Spinal cord (tissue), 10 donors: Measurements from ENCODE around the gene NEK2. TPM values are rescaled to one million over a fixed set of nuclear protein-coding genes. Genes with fewer than 3 reads are reported as not detected.
"Not testable (repeated sequence)": the region's sequence is repeated elsewhere in the genome, so short reads cannot be mapped to it uniquely, and the experiment has no call there.

Experiments used
- DNase-seq, 6 donors: peaks; one replicate each; pipeline versions ENCODE4 v3.0.0 to v3.0.0-alpha.2; 2013 to 2015; ENCODE audit warnings: low spot score in 6 of 6, low read depth in 4 of 6
- H3K27ac ChIP-seq: one replicate; pipeline ENCODE4 v1.5.1; 2013; ENCODE audit warnings: low read depth, low read length, control low read depth
- H3K27me3 ChIP-seq: one replicate; pipeline ENCODE4 v1.6.1; 2013; ENCODE audit warnings: low read length; ENCODE audit not compliant: control insufficient read depth, insufficient read depth
- H3K36me3 ChIP-seq: one replicate; pipeline ENCODE4 v1.6.1; 2013; ENCODE audit warnings: low read length; ENCODE audit not compliant: control insufficient read depth, insufficient read depth
- H3K4me1 ChIP-seq: one replicate; pipeline ENCODE4 v1.6.1; 2013; ENCODE audit warnings: low read length; ENCODE audit not compliant: control insufficient read depth, insufficient read depth
- H3K4me3 ChIP-seq: one replicate; pipeline ENCODE4 v1.5.1; 2013; ENCODE audit warnings: low read depth, low read length, control low read depth
- H3K9me3 ChIP-seq: one replicate; pipeline ENCODE4 v1.6.1; 2013; ENCODE audit warnings: low read length; ENCODE audit not compliant: control insufficient read depth, insufficient read depth
- WGBS: methylation state at CpG from one replicate; pipeline ENCODE4 v1.1.5; 2013; ENCODE audit warnings: missing lambda C conversion rate; ENCODE audit not compliant: insufficient coverage; 5-methylcytosine and 5-hydroxymethylcytosine counted together
- polyA plus RNA-seq, 2 donors: library from polyadenylated mRNA; unstranded; fragments of 120-200 nt; gene quantifications; one replicate each; pipeline ENCODE4 v1.2.1, GENCODE V29; 2013; ENCODE audit not compliant: insufficient read length in 2 of 2
- total RNA-seq, 2 donors: library from RNA; depleted of rRNA in 1 of 2; stranded (reverse); fragments of 120-200 nt in 1 of 2; fragments of >200 nt in 1 of 2; gene quantifications; one replicate each; pipeline versions ENCODE4 v1.2.3 to v1.2.4, GENCODE V29; 2013 to 2014
- donor health status: healthy.

Gene NEK2
- total and polyA plus RNA-seq, 4 donors: 6.9 to 10.2 (median 8.2) TPM

GRCh38 chr1:211682186-211682585 lies 6.8 kb upstream of the NEK2 start:
- not testable (repeated sequence) for H3K9me3 ChIP-seq, H3K36me3 ChIP-seq, DNase-seq, H3K27me3 ChIP-seq, H3K4me1 ChIP-seq, H3K27ac ChIP-seq, H3K4me3 ChIP-seq
- WGBS: 96% methylated on average over 3 of the region's 7 CpGs

GRCh38 chr1:211680752-211681327 lies 5.4 kb upstream of the NEK2 start:
- Histone ChIP-seq H3K4me3 (no peak overlapping the region), H3K9me3 (no peaks in the 10 kb centered on the region), H3K27me3 (no peaks in the 10 kb centered on the region), H3K36me3 (no peaks in the 10 kb centered on the region), H3K27ac (no peak overlapping the region), H3K4me1 (peaks cover 5% of the 10 kb centered on the region)
- WGBS: no CpG with 5 or more reads among the region's 9 CpGs
- peak in 5 of 6 donors; percentile 46 to 96 (median 75) for DNase-seq

- peaks cover 16% of the 10 kb centered on the region for H3K4me1 ChIP-seq
- DNase-seq: no peak
- H3K27me3 ChIP-seq: no peaks in the 10 kb centered on the region
- WGBS: 60% methylated on average over 5 of the region's 6 CpGs
- no peak overlapping the region for H3K4me3 ChIP-seq
- H3K27ac ChIP-seq: no peak overlapping the region
- H3K36me3 ChIP-seq: no peaks in the 10 kb centered on the region
- no peaks in the 10 kb centered on the region for H3K9me3 ChIP-seq
Observed at GRCh38 chr1:211677659-211678058, 2.2 kb upstream of the NEK2 start.

- H3K27ac ChIP-seq: no peak overlapping the region
- no peak for DNase-seq
- no peaks in the 10 kb centered on the region for H3K27me3 ChIP-seq
- H3K4me1 ChIP-seq: peaks cover 16% of the 10 kb centered on the region
- H3K9me3 ChIP-seq: no peaks in the 10 kb centered on the region
- no peaks in the 10 kb centered on the region for H3K36me3 ChIP-seq
- H3K4me3 ChIP-seq: no peak overlapping the region
Observed at GRCh38 chr1:211676761-211677160, 1.3 kb upstream of the NEK2 start.

- no peaks in the 10 kb centered on the region for H3K27me3 ChIP-seq
- DNase-seq: no peak
- H3K36me3 ChIP-seq: no peaks in the 10 kb centered on the region
- WGBS: 25% methylated on average over 11 of the region's 19 CpGs
- no peak overlapping the region for H3K27ac ChIP-seq
- H3K4me1 ChIP-seq: peaks cover 16% of the 10 kb centered on the region
- peak overlapping the region; percentile 75 for H3K4me3 ChIP-seq
- no peaks in the 10 kb centered on the region for H3K9me3 ChIP-seq
Observed at GRCh38 chr1:211676106-211676583, 724 bp upstream of the NEK2 start.

DNA sequence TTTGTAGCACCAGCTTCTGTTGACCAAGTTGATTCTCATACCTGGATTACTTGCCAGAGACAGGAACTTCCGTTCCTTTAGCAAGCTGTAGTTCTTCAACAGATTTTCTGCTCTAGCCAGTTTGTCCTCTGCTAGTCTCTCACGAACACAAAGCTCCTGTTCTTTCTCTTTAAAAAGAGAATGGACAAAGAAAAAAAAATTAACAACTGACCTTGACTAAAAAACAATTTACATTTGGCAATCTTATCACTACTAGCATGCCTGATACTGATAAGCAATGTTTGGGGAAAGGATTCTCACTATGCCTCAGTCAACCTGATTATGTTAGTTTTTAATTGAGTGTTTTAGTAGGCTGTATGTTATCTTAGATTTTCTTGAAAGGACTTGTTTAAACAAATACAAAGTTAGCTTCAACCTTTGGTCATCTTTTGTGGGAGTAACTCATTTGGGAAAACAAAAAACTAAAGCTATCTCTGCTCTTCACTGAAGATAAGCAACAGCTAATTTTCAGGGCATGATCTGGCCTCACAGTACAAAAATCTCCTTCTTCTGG lies 8.3 kb downstream of the NEK2 start:
- no peak overlapping the region for H3K4me3 ChIP-seq
- no peaks in the 10 kb centered on the region for H3K36me3 ChIP-seq
- no peaks in the 10 kb centered on the region for H3K4me1 ChIP-seq
- DNase-seq: no peak
- no peaks in the 10 kb centered on the region for H3K27me3 ChIP-seq
- WGBS: 100% methylated on average over 1 of the region's 2 CpGs
- H3K27ac ChIP-seq: no peak overlapping the region
- no peaks in the 10 kb centered on the region for H3K9me3 ChIP-seq

DNA sequence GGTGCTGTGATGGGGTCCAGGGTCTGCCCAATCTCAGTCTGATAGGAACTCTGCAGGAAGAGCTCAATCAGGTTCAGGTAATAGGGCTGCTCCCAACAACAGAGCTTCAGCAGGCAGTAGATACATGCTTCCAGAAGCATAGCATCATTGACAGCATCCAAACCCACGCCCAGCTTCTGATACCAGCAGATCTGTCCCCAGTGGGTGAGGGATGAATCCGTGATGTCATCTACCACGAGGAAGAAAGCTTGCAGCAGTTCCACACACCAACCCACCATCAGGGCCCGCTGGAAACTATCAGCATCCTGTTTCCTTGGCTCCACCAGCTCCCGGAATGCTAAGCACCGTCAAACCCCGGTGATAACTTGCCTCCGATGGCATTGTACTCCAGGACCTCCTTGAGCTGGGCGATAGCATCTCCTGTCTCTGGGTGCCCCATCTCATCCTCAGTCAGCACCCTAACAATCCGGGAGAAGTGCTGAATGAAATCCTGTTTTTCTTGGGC lies 14.7 kb downstream of the NEK2 start:
- no peaks in the 10 kb centered on the region for H3K4me1 ChIP-seq
- 93% methylated on average over 6 of the region's 10 CpGs for WGBS
- H3K4me3 ChIP-seq: no peak overlapping the region
- H3K36me3 ChIP-seq: no peaks in the 10 kb centered on the region
- H3K27me3 ChIP-seq: no peaks in the 10 kb centered on the region
- H3K27ac ChIP-seq: no peak overlapping the region
- no peaks in the 10 kb centered on the region for H3K9me3 ChIP-seq
- no peak for DNase-seq

DNA sequence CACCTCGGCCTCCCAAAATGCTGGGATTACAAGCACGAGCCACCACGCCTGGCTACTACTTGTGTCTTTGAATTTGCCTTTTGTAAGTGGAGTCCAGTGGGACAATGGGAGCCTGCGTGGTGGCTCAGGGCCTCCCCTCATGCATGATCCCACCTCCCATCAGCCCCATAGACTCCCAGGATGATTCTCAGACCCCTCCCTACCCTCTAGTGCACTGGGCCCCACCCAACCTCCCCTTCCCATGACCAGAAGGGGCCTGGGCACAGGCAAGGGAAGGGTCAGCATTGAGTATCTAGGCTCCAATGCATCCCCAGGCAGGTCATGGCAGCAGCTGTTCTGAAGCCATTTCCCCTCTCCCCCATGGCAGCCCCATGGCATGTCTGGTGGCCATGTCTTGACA lies 18.7 kb downstream of the NEK2 start:
- WGBS: 100% methylated on average over 1 of the region's 4 CpGs
- Histone ChIP-seq H3K27me3 (no peaks in the 10 kb centered on the region), H3K36me3 (no peaks in the 10 kb centered on the region), H3K27ac (no peak overlapping the region), H3K4me1 (peaks cover 8% of the 10 kb centered on the region), H3K9me3 (no peaks in the 10 kb centered on the region), H3K4me3 (no peak overlapping the region)
- DNase-seq: no peak

GRCh38 chr1:211654838-211655787 lies 20.3 kb downstream of the NEK2 start:
- H3K4me1 ChIP-seq: peaks cover 8% of the 10 kb centered on the region
- no peak overlapping the region for H3K27ac ChIP-seq
- no peaks in the 10 kb centered on the region for H3K9me3 ChIP-seq
- no peak overlapping the region for H3K4me3 ChIP-seq
- WGBS: 31% methylated on average over 17 of the region's 27 CpGs
- no peaks in the 10 kb centered on the region for H3K27me3 ChIP-seq
- DNase-seq: peak; percentile 67 to 96 (median 80)
- no peaks in the 10 kb centered on the region for H3K36me3 ChIP-seq
